Measurements from ENCODE around the gene C12orf43.

C12orf43 gene

DNA sequence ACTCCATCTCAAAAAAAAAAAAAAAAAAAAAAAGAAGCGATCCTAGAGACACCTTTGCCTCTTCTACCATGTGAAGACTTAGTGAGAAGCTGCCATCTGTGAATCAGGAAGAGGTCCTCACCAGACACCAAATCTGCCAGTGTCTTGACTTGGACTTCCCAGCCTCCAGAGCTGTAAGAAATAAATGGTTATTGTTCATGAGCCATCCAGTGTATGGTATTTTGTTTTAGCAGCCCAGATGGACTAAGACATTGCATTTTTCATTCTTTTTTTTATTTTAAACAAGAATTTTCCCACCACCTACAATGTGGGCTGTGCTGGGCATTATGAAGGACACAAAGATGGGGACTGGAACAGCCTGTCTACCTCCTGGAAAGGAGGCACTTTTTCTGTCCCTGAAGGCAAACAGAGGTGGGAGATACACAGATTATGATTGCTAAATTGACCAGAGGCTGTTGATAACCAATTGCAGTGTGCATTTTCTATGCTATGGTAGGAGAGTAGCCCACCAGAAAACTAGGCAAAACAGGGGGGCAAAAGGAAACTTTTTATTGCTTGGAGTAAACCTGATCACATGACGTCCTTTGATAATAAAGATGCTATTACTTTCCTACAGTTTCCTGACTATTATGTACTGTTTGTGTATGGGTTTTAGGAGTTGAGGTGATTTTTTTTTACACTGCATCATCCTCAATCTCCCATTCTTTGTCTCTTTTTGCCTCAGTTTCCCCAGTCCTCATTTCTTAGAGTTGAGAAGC, 2.8 kb upstream of the C12orf43 start:
- no peak overlapping the region for H2AFZ ChIP-seq (ENCODE audit: low read depth, low read length)
- ATAC-seq (ENCODE audit: insufficient read depth, low read depth) (no peak), DNase-seq (no peak)
- no peaks in the 10 kb centered on the region for H4K20me1 ChIP-seq (ENCODE audit: insufficient read depth, low read length)
- H3K4me3 ChIP-seq (ENCODE audit: low read depth in 1 of 2, low read length in 2 of 2): no peak overlapping the region
- peaks cover 17% of the 10 kb centered on the region for H3K79me2 ChIP-seq (ENCODE audit: insufficient read depth, low read length)
- no peak overlapping the region for H3K4me2 ChIP-seq (ENCODE audit: insufficient read depth, low read length)
- TF ChIP-seq, protein P1, sequence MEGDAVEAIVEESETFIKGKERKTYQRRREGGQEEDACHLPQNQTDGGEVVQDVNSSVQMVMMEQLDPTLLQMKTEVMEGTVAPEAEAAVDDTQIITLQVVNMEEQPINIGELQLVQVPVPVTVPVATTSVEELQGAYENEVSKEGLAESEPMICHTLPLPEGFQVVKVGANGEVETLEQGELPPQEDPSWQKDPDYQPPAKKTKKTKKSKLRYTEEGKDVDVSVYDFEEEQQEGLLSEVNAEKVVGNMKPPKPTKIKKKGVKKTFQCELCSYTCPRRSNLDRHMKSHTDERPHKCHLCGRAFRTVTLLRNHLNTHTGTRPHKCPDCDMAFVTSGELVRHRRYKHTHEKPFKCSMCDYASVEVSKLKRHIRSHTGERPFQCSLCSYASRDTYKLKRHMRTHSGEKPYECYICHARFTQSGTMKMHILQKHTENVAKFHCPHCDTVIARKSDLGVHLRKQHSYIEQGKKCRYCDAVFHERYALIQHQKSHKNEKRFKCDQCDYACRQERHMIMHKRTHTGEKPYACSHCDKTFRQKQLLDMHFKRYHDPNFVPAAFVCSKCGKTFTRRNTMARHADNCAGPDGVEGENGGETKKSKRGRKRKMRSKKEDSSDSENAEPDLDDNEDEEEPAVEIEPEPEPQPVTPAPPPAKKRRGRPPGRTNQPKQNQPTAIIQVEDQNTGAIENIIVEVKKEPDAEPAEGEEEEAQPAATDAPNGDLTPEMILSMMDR (IDR thresholded peaks at IDR 0.05; ENCODE audit: borderline replicate concordance, extremely low read depth, low read length, poor library complexity, severe bottlenecking): no peak
- TF ChIP-seq EZH2 (IDR thresholded peaks at IDR 0.05; ENCODE audit: borderline replicate concordance, low read depth, low read length, severe bottlenecking): no peak
- H3K9me3 ChIP-seq (ENCODE audit: insufficient read depth, low read length, severe bottlenecking): no peaks in the 10 kb centered on the region
- H3K9ac ChIP-seq (ENCODE audit: low read depth, low read length): no peak overlapping the region
- no peaks in the 10 kb centered on the region for H3K27me3 ChIP-seq (ENCODE audit: insufficient read depth, low read length, poor library complexity)
- H3K27ac ChIP-seq (ENCODE audit: low read length): no peak overlapping the region
- peaks cover 18% of the 10 kb centered on the region for H3K4me1 ChIP-seq (ENCODE audit: insufficient read depth, low read length)
- no peaks in the 10 kb centered on the region for H3K36me3 ChIP-seq (ENCODE audit: insufficient read depth, low read length)

- no peak overlapping the region for H3K9ac ChIP-seq (ENCODE audit: low read depth, low read length)
- peaks cover 4% of the 10 kb centered on the region; the same call in 1 of the 2 replicates for H3K36me3 ChIP-seq (ENCODE audit: insufficient read depth, low read length)
- no peaks in the 10 kb centered on the region for H3K9me3 ChIP-seq (ENCODE audit: insufficient read depth, low read length, severe bottlenecking)
- no peaks in the 10 kb centered on the region for H4K20me1 ChIP-seq (ENCODE audit: insufficient read depth, low read length)
- H3K27me3 ChIP-seq (ENCODE audit: insufficient read depth, low read length, poor library complexity): no peaks in the 10 kb centered on the region
- peaks cover 19% of the 10 kb centered on the region for H3K79me2 ChIP-seq (ENCODE audit: insufficient read depth, low read length)
- DNase-seq: no peak
- no peak for TF ChIP-seq EZH2 (IDR thresholded peaks at IDR 0.05; ENCODE audit: borderline replicate concordance, low read depth, low read length, severe bottlenecking)
- TF ChIP-seq, protein P1 (IDR thresholded peaks at IDR 0.05; ENCODE audit: borderline replicate concordance, extremely low read depth, low read length, poor library complexity, severe bottlenecking): no peak
- H3K4me3 ChIP-seq (ENCODE audit: low read depth in 1 of 2, low read length in 2 of 2): no peak overlapping the region
- peaks cover 18% of the 10 kb centered on the region for H3K4me1 ChIP-seq (ENCODE audit: insufficient read depth, low read length)
- H2AFZ ChIP-seq (ENCODE audit: low read depth, low read length): no peak overlapping the region
- ATAC-seq (ENCODE audit: insufficient read depth, low read depth): no peak
- no peak overlapping the region for H3K27ac ChIP-seq (ENCODE audit: low read length)
- no peak overlapping the region for H3K4me2 ChIP-seq (ENCODE audit: insufficient read depth, low read length)
Observed at GRCh38 chr12:121017966-121018491, 1.7 kb upstream of the C12orf43 start.

GRCh38 chr12:121013715-121014114, 2.6 kb downstream of the C12orf43 start:
- Histone ChIP-seq H3K9me3 (ENCODE audit: insufficient read depth, low read length, severe bottlenecking) (no peaks in the 10 kb centered on the region), H3K79me2 (ENCODE audit: insufficient read depth, low read length) (peaks cover 21% of the 10 kb centered on the region), H3K9ac (ENCODE audit: low read depth, low read length) (no peak overlapping the region), H3K4me1 (ENCODE audit: insufficient read depth, low read length) (peaks cover 18% of the 10 kb centered on the region), H3K27ac (ENCODE audit: low read length) (no peak overlapping the region), H3K4me2 (ENCODE audit: insufficient read depth, low read length) (no peak overlapping the region), H3K4me3 (ENCODE audit: low read depth in 1 of 2, low read length in 2 of 2) (no peak overlapping the region), H3K27me3 (ENCODE audit: insufficient read depth, low read length, poor library complexity) (no peaks in the 10 kb centered on the region), H2AFZ (ENCODE audit: low read depth, low read length) (no peak overlapping the region), H3K36me3 (ENCODE audit: insufficient read depth, low read length) (peaks cover 38% of the 10 kb centered on the region), H4K20me1 (ENCODE audit: insufficient read depth, low read length) (no peaks in the 10 kb centered on the region)
- DNase-seq (no peak), ATAC-seq (ENCODE audit: insufficient read depth, low read depth) (no peak)
- no peak for TF ChIP-seq EZH2 (IDR thresholded peaks at IDR 0.05; ENCODE audit: borderline replicate concordance, low read depth, low read length, severe bottlenecking)
- TF ChIP-seq, protein P1 (IDR thresholded peaks at IDR 0.05; ENCODE audit: borderline replicate concordance, extremely low read depth, low read length, poor library complexity, severe bottlenecking): peak; percentile 31
